ENCODE results near the gene MIEF1.

Gene MIEF1

GRCh38 chr22:39528080-39528661 lies 26.1 kb downstream of the MIEF1 start:
- no peak for DNase-seq (ENCODE audit: low read depth in 2 of 2)

GRCh38 chr22:39528681-39529486 lies 26.8 kb downstream of the MIEF1 start:
- peak; percentile 87 for DNase-seq (ENCODE audit: low read depth in 2 of 2)

GRCh38 chr22:39529487-39529851 lies 27.4 kb downstream of the MIEF1 start:
- DNase-seq (ENCODE audit: low read depth in 2 of 2) = no peak

- DNase-seq (ENCODE audit: low read depth in 2 of 2) = no peak
These were observed 28.0 kb downstream of the MIEF1 start for GRCh38 chr22:39530116-39530515.

DNA sequence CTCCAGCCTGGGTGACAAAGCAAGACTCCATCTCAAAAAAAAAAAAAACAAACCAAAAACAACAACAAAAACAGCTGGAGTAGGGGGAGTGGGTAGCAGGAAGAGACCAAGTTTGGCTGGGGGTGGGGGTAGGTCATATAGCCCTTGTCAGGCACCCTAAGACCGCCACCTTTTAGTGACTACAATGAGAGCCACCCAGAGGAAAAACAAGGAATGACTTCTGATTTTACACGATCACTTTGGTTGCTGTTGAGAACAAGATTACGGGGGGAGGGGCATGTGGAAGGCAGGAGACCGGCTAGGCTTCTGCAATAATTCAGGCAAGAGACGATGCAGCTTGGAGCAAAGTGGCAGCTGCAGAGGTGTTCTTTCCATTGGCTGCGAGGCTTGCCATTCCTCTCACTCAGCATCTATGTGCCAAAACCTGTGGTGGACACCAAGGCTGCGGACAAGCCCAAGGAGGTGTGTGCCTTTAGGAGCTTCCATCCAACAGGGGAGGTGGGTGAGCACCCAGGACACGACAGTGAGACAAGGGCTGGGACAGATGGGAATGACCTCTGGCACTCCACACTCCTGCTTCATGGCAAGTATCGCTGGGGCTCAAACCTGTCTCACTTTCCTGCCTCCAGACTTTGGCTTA lies 28.7 kb downstream of the MIEF1 start:
- DNase-seq (ENCODE audit: low read depth in 2 of 2) = peak in 1 of 2 donors; percentile 16

GRCh38 chr22:39532215-39533073 lies 30.4 kb downstream of the MIEF1 start, which contains the start of gene RPS19BP1:
Gene RPS19BP1, minus strand, starts transcription at chr22:39532748. Its CDS starts 10 bp downstream, at chr22:39532738.
- peak; percentile 97 to 99 for DNase-seq (ENCODE audit: low read depth in 2 of 2)

DNA sequence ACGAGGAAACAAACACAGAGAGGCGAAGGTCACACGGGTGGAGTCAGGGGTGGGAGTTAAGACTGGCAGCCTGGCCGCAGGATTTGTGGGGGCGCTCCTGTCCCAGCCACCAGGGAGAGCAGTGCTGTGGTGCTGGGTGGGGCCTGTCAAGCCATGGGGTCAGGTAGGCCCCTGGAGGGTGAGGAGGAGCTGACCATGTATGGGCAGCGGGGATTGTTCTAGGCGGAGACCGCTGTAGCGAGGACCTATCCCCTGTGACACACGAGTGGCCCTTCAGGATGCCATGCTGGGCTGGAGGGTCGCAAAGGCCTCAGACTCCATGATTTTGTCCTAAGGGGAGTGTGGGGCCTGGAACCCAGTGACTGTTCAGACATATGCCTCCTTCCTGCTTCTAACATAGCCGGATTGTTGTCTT lies 32.0 kb downstream of the MIEF1 start:
- no peak for DNase-seq (ENCODE audit: low read depth in 2 of 2)

DNA sequence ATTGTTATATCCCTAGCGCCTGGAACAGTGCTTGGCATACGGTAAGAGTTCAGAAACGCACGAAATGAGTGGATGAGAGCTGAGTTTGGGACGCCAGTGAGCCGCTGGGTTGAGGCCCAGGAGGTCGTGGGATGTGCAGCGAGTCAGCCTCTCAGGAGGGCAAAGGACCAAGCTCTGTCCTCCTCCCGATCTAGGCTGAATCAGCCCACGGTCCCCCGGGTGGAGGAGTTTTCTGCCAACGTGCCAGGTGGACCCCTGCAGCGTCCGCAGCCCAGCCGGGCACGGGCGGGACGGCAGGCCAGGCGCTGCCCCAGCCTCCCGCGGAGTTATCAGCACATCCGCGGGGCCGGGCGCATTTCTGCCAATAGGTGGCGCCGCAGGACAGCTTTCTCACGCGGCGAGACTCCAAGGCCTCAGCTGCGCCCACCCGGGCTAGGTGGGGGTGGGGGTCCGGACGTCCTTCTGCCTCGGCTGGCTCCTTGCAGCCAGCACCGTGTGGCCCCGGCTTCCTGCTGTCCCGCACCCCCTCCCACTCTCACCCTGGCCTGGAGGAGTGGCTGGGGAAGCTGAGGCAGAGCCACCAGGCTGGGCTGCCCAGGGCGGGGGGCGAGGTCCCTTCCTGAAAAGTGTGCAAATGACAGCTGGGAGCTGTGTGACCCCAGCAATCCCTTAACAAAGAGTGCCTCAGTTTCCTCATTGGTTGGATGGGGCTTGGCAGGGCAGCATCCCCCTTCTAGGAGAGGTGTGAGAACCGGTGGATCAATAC lies 32.7 kb downstream of the MIEF1 start:
- DNase-seq (ENCODE audit: low read depth in 2 of 2) = peak; percentile 76 to 90

DNA sequence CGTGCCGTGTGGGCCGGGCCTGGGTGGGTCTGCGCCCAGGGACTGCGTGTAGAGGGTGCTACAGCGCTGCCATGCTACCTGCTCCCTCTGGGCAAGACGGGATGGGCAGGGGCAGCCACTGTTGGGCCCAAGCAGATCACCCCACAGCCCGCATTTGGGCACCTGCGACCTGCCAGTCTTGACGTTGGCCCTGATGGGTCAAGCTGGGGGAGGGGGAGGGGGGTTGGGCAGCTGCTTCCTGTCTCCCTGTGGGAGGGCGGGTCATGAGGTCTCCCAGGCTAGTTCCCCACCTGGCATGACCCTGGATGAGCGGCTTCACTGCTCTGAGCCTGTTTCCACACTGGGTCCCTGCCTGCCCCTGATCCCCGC lies 33.3 kb downstream of the MIEF1 start:
- no peak for DNase-seq (ENCODE audit: low read depth in 2 of 2)

DNA sequence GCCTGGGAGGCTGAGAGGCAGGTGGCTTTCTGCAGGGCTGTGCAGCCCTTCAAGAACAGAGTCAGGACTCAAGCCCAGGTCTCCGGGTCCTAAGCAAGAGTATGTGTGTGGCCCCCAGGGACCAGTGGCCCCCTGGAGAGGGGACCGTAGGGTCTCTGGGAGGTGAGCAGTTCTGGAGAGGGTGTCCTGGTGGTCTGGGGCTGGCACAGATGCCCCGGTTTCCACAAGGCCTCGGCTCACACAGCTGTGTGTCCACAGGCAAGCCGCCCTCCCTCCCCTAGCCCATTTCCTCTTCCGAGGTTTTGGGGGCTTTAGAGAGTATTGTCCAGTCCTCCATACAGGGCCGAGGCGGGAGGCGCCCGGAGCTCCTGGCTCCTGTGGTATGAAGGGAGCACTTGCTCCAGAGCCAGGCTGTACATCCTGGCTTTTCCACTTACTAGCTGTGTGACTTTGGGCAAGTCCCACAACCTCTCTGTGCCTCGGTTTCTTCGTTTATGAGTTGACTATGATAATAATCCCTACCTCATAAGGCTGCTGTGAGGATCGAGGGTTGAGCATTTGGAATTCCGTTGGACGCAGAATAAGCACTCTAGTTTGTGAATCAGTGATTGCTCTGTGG lies 33.9 kb downstream of the MIEF1 start:
- no peak for DNase-seq (ENCODE audit: low read depth in 2 of 2)

- no peak for DNase-seq (ENCODE audit: low read depth in 2 of 2)
These were observed 34.6 kb downstream of the MIEF1 start for GRCh38 chr22:39536711-39537110.

GRCh38 chr22:39537975-39538374 lies 35.9 kb downstream of the MIEF1 start:
- DNase-seq (ENCODE audit: low read depth in 2 of 2) = no peak

- no peak for DNase-seq (ENCODE audit: low read depth in 2 of 2)
These were observed 41.0 kb downstream of the MIEF1 start for GRCh38 chr22:39543095-39543494.

- DNase-seq (ENCODE audit: low read depth in 2 of 2) = peak; percentile 50 to 67
These were observed 43.6 kb downstream of the MIEF1 start for GRCh38 chr22:39545386-39546365.

- DNase-seq (ENCODE audit: low read depth in 2 of 2) = no peak
These were observed 44.9 kb downstream of the MIEF1 start for GRCh38 chr22:39546889-39547586.

DNA sequence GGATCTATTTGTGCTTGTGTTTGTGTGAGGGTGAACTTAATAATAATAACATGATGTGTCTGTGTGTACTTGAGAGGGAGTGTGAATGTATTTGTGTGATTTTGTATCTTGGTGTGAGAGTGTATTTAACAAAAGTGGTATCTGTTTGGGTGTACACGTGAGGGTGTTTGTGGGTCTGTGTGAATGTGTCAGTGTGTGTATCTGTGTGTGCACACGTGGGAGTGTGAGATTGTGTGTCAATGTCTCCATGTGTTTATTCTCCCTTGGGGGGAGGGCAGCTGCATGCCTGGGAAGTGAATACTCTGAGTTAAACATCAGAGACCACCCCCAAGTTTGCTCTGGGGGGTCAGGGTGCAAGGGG lies 45.5 kb downstream of the MIEF1 start:
- DNase-seq (ENCODE audit: low read depth in 2 of 2) = no peak

- no peak for DNase-seq (ENCODE audit: low read depth in 2 of 2)
These were observed 51.3 kb downstream of the MIEF1 start for GRCh38 chr22:39553429-39553828.

DNA sequence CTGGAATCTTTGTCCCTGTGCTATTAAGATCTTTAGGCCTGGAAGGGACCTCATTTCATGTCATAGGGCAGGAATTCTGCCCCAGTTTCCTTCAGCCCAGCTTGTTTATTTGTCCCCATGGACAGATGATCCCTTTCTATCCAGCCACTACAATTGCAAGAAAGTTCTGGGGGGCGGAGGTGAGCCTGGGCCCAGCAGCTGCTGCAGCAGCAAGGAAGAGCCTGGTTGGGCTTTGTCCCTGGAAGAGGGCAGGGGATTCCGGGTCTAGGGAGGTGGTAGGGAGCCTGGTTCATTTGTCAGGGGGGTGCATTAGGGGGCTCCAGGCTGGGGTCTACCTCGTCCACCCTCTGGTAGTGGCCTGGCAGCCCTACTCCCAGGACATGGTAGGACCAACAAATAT lies 52.1 kb downstream of the MIEF1 start:
- DNase-seq (ENCODE audit: low read depth in 2 of 2) = no peak
